Activated effector memory CD4-positive, alpha-beta T cell treated with anti-CD3 and anti-CD28 coated beads, Interleukin-2, amount 50 U/mL, for 16 hours (primary cell): ENCODE data around the gene USO1.
"Not testable (repeated sequence)": the region's sequence is repeated elsewhere in the genome, so short reads cannot be mapped to it uniquely, and the experiment has no call there.

Source experiments
- DNase-seq: peaks from one replicate; pipeline ENCODE4 v3.0.0-alpha.2; 2020

USO1 gene

DNA sequence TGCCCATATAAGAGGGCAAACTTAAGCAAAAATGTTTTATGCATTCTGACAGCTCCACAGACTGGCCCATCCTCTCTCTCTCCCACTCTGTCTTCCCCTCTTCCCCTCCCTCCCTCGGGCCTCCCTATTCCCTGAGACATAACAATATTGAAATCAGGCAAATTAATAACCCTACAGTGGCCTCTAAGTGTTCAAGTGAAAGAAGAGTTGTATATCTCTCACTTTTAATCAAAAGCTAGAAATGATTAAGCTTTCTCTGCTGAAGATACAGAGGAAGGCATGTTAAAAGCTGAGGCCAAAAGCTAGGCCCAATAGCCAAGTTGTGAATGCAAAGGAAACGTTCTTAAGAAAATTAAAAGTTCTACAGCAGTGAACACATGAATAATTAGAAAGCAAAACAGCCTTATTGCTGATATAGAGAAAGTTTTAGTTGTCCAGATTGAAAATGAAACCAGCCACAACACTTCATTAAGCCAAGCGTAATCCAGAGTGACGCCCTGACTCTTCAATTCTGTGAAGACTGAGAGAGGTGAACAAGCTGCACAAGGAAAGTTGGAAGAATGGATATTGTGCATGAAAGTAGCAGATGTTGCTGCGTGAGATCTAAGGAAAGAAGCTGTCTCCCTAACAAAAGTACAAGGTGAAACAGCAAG is 54.9 kb downstream of the USO1 start:
- DNase-seq, result no peak

- DNase-seq, result no peak
Measured at GRCh38 chr4:75781305-75781704, 56.9 kb downstream of the USO1 start.

DNA sequence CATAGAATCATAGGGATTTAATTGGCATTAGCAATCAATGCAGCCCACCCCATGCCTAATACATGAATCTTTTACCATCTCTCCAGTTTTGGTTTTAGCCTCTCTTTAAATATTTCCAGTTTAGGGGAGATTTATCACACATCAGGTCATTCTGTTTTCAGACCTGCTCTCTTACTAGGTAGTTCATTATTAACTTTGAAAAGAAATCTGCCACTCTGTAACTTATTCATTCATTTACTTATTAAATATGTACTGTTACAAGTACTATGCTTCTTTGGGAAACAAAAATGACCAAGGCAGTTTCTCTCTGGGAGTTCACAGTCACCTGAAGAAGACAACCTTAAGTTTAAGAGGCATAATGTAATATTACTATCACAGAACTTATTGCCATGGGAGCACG is 62.1 kb downstream of the USO1 start:
- DNase-seq, result no peak

GRCh38 chr4:75786938-75787337 is 62.6 kb downstream of the USO1 start:
- no peak for DNase-seq

- no peak for DNase-seq
Measured at GRCh38 chr4:75790024-75790423, 65.6 kb downstream of the USO1 start.

- DNase-seq, result no peak
Measured at GRCh38 chr4:75800972-75801371, 76.6 kb downstream of the USO1 start.

GRCh38 chr4:75806035-75806434 is 81.7 kb downstream of the USO1 start:
- DNase-seq, result not testable (repeated sequence)

DNA sequence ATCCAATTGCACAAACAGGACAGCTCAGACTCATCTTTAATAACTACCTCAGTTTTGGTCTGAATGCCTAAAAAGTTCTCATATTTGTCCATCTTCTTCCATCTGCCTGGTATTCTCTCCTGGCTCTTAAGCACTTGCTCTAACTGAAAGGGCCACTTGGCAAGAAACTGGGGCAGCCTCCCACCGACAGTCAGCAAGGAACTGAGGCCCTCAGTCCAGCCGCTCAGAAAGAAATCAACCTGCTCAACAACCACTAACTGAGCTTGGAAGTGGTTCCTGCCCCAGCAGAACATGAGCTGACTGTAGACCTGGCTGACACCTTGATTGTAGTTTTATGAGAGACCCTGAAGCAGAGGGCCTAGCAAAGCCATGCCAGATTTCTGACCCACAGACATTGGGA is 93.5 kb downstream of the USO1 start:
- DNase-seq, result no peak

GRCh38 chr4:75819121-75819520 is 94.7 kb downstream of the USO1 start:
- no peak for DNase-seq

GRCh38 chr4:75820197-75820596 is 95.8 kb downstream of the USO1 start:
- no peak for DNase-seq

DNA sequence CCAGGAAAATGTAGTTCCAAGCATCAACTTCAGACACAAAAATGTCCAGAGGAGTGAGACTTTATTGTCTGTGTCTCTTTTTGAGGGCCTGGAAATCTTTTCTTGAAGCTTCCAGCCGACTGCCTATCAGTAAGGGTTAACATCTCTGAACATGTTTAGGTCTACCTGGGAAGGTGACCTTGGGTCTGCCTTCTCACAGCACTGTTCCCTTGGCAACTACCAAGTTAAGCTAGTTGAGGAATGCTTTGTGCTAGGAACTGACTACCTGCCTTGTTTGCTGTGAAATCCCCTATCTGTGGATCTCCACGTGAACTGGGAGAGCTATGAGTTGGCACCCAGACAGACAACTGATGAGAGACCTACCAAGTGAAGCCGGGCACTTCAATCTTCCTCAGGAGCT is 96.3 kb downstream of the USO1 start:
- no peak for DNase-seq

GRCh38 chr4:75821216-75821615 is 96.8 kb downstream of the USO1 start:
- no peak for DNase-seq

DNA sequence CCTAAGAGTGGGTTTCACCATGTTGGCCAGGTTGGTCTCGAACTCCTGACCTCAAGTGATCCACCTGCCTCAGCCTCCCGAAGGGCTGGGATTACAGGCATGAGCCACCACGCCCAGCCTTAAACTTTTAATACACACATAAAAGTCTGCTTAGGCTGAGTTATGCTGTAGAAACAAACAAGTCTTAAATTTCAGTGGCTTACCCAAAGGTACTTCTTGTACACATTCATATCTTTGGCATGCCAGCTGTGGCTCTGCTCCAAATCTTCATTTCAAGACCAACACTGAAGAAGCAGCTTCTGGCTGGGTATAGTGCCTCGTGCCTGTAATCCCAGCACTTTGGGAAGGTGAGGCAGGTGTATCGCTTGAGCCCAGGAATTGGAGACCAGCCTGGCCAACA is 97.6 kb downstream of the USO1 start:
- DNase-seq, result no peak

DNA sequence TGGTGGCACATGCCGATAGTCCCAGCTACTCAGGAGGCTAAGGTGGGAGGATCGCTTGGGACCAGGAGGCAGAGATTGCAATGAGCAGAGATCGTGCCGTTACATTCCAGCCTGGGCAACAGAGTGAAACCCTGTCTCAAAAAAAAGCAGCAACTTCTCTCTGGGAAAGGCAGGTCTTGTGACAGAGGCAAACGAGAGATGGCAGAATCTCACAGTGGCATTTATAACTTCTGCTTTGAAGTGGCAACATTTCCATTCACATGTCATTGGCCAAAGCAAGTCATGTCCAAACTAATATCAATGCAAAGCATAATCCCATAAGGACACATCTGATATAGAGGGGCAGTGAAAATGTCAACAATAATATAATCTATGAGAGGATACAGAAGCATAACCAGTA is 98.0 kb downstream of the USO1 start:
- DNase-seq, result no peak

GRCh38 chr4:75823812-75824211 is 99.4 kb downstream of the USO1 start:
- no peak for DNase-seq

DNA sequence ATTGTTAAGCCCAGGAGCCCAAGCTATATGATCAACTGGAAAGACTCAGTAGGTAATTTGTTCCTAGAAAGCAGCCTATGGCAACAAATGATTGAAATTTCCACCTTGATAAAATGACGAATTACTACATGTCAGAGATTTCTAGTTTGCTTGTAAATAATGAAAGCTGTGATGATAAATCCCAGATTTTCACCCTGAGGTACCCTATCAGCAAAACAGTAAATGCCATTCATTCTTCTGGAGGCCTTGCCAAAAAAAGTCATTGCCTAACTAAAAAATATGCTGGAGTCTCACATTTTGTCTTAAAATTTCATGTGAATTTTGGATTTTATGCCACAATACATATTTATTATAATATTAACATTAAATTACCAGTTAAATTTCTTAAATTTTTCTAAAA is 106.5 kb downstream of the USO1 start:
- DNase-seq, result no peak

GRCh38 chr4:75831856-75832405 is 107.6 kb downstream of the USO1 start:
- DNase-seq, result no peak

DNA sequence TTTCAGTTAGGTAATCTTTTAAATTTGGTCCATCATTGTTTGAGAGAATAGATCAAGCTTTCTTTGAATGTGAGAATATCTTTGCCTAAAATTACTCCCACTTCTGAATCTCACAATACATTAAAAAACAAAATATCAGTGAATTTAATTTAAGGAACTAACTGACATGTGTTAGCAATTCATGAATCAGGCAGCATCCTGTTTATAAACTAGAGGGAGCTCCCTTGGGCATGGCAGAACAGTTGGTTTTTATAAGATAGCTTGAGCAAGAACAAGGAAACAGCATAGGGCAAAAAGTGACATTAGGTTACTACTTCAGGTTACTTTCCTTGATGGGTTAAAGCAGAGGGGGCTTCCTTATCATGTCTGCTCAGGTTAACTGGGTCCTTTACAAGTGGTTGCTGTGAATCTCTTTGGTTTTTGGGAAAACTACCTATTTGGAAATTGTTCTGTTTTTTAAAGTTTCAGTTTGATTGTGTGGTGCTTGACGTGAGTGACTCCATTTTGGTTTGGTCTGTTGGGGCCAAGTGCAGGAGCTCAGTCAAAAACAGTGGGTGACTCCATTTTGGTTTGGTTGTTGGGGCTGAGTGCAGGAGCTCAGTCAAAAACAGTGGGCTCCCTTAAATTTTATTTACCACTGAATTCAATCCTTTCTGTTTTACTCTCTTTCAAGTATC is 109.9 kb downstream of the USO1 start:
- no peak for DNase-seq

GRCh38 chr4:75834772-75835154 is 110.4 kb downstream of the USO1 start:
- DNase-seq, result no peak

DNA sequence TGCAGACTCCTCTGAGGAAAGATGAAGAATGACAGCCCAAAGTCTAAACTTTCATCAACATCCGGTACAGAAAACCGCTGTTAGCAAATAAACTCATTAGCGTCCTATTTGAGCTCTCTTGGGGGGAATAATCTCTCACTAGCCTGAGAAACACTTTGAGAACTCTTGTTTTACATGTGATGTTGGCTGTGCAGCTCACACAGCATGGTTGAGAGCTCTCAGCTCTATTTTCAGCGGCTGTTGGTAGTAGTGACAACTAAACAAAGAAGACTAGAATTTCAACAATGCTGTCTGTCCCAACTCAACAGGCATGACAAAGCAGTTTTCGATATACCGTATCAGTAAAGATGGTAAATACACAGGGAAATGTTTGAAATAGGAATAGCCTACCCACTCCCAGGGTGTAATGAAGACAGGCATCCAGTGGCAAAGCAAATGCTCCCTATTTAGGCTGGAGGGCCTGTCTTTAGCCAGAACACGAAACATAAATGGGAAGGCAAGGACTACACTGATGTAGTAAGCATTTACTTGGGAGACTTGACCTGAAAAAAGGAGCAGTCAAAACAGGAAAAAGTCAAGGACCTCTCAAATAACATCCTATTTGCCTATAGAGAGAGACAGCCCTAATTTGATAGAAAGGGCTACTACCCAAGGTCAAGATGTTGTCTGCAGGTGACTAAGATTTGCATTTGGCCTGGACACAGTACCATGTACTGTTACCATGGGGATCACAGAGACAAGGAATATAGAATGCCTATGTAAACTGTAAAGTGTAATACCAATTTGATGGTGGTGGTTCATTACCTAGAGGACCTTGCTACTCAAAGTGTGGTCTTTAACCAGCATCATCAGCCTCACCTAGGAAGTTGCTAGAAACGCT is 117.5 kb downstream of the USO1 start:
- DNase-seq, result no peak

DNA sequence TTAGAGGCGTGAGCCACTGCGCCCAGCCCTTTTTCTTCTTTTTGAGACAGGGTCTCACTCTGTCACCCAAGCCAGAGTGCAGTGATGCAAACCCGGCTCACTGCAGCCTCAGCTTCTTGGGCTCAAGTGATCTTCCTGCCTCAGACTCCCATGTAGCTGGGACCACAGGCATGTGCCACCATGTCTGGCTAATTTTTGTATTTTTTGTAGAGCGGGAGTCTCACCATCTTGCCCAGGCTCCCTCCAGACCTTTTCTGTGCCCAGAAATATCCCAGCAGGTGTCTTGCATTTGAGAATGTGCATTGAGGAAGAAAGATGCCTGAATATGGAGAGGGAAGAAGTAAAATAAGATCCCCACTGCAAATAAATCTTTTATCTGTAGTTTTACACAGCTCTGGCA is 119.2 kb downstream of the USO1 start:
- DNase-seq, result no peak

GRCh38 chr4:75844151-75844662 is 119.8 kb downstream of the USO1 start:
- no peak for DNase-seq

DNA sequence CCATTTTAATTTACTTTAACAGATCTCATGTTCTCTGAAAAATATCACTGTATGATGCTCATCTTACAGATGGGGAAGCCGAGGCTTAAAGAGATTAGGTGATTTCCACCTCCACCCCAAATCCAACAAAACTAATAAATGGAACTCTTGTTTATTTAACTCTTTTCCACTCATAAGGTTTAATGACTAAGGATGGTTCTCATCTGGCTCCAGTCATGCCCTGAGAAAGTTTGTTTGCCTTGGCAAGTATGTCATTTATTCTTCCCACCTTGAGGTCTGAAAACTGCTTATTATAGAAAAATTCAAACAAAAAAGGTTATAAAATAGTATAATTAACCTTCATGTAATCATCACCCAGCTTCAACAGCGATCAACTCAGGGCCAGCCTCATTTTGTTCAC is 121.6 kb downstream of the USO1 start:
- no peak for DNase-seq
